Caco-2 (cell line): ENCODE measurements around the gene S1PR1. TPM values are rescaled to one million over a fixed set of nuclear protein-coding genes. Genes with fewer than 3 reads are reported as not detected.

ENCODE experiments used
- BruUV-seq: library from RNA; stranded (reverse); fragments of 400-500 nt; replicated peaks from 2 replicates; lab custom pipeline; 2021; lab: Mats Ljungman, UMichigan
- CTCF ChIA-PET: fragments of 300-600 bp; sonication (Branson Sonifier 250); formaldehyde crosslinking; loops from one replicate; lab custom pipeline; 2022; ENCODE audit warnings: antibody characterized with exemption; lab: Charles Lee
- POLR2A ChIA-PET: fragments of 300-600 bp; sonication (Branson Sonifier 250); formaldehyde crosslinking; loops from one replicate; lab custom pipeline; 2022; ENCODE audit warnings: antibody characterized with exemption; lab: Charles Lee
- DNase-seq, 2 experiments: peaks; one replicate each; pipeline versions ENCODE4 v3.0.0 to v3.0.0-alpha.2; 2020 to 2022
- H3K27me3 ChIP-seq: replicated peaks from 2 replicates; pipeline ENCODE4 v1.6.0; 2011; ENCODE audit warnings: low read length; ENCODE audit not compliant: control insufficient read depth, insufficient read depth
- H3K36me3 ChIP-seq: 2 replicates; pipeline ENCODE4 v1.5.1; 2011; ENCODE audit warnings: low read length; ENCODE audit not compliant: control insufficient read depth, insufficient read depth
- H3K4me1 ChIP-seq: fragments of 250-450 bp; sonication (Bioruptor Pico); 2 replicates; pipeline ENCODE4 v1.5.1; 2020; ENCODE audit warnings: mild to moderate bottlenecking
- H3K4me3 ChIP-seq: 2 replicates; pipeline ENCODE4 v1.5.1; 2011; ENCODE audit warnings: low read depth, mild to moderate bottlenecking, control low read depth, low read length
- H3K9me3 ChIP-seq: fragments of 250-450 bp; sonication (Bioruptor Pico); 2 replicates; pipeline ENCODE4 v1.5.1; 2020; ENCODE audit warnings: mild to moderate bottlenecking, moderate library complexity
- H3K27ac Mint-ChIP-seq: one replicate; pipeline ENCODE4 v1.8.0; 2022; ENCODE audit warnings: mixed read lengths; ENCODE audit not compliant: unreplicated experiment
- H3K27me3 Mint-ChIP-seq: one replicate; pipeline ENCODE4 v1.8.0; 2022; ENCODE audit warnings: mixed read lengths; ENCODE audit not compliant: insufficient read depth, unreplicated experiment
- H3K36me3 Mint-ChIP-seq: one replicate; pipeline ENCODE4 v1.8.0; 2022; ENCODE audit warnings: mild to moderate bottlenecking, mixed read lengths; ENCODE audit not compliant: insufficient read depth, unreplicated experiment
- H3K4me1 Mint-ChIP-seq: one replicate; pipeline ENCODE4 v1.8.0; 2022; ENCODE audit warnings: low read depth, mixed read lengths; ENCODE audit not compliant: unreplicated experiment
- H3K4me3 Mint-ChIP-seq: one replicate; pipeline ENCODE4 v1.8.0; 2022; ENCODE audit warnings: mild to moderate bottlenecking, moderate library complexity, mixed read lengths; ENCODE audit not compliant: unreplicated experiment
- H3K9me3 Mint-ChIP-seq: one replicate; pipeline ENCODE4 v1.8.0; 2022; ENCODE audit warnings: mixed read lengths; ENCODE audit not compliant: unreplicated experiment
- CTCF ChIP-seq, 2 experiments: fragments of 200-600 bp in 1 of 2; IDR thresholded peaks; 1 replicate in 1 of 2; 2 replicates in 1 of 2; pipeline versions ENCODE4 v1.5.1 to v1.8.0; 2011 to 2022; ENCODE audit warnings: antibody characterized with exemption in 1 of 2, control low read depth in 1 of 2, inconsistent platforms in 1 of 2, low read depth in 1 of 2, low read length in 1 of 2, mild to moderate bottlenecking in 1 of 2, moderate library complexity in 1 of 2; ENCODE audit not compliant: insufficient read depth in 1 of 2, severe bottlenecking in 1 of 2, unreplicated experiment in 1 of 2
- intact Hi-C: fragments of 100-400 bp; cut with micrococcal nuclease; formaldehyde crosslinking; loops from one replicate; pipeline ENCODE4 v1.10.0; 2022; ENCODE audit not compliant: unreplicated experiment
- total RNA-seq: library from RNA; stranded (reverse); gene quantifications from 2 replicates; pipeline ENCODE4 v1.2.3, GENCODE V29; 2022

The S1PR1 gene
- total RNA-seq, 1 experiment from 2014 or later = not detected

DNA sequence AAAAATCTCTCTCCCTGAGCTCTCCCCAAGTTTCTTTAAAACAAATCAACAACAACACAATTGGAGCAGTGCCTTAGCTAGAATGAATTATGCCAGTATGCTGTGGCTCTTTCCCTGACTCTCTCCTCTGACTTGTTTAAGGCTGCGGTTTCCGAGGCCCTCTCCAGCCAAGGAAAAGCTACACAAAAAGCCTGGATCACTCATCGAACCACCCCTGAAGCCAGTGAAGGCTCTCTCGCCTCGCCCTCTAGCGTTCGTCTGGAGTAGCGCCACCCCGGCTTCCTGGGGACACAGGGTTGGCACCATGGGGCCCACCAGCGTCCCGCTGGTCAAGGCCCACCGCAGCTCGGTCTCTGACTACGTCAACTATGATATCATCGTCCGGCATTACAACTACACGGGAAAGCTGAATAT lies 1.9 kb downstream of the S1PR1 start:
- ChIA-PET CTCF (interaction anchor here (1.4 kb wide), 1 partner anchor 50 kb away, joined by 11 read pairs; no protein-coding TSS in a partner anchor), POLR2A (no interaction called here)
- H3K4me3 Mint-ChIP-seq = no peak overlapping the region
- Histone ChIP-seq H3K27me3 (no peaks in the 10 kb centered on the region; the same call in 1 of the 2 replicates), H3K4me1 (0 out of 2 replicates have a peak, but pooled peaks cover 5% of the 10 kb centered on the region), H3K36me3 (no peaks in the 10 kb centered on the region), H3K9me3 (no peaks in the 10 kb centered on the region), H3K4me3 (no peak overlapping the region)
- BruUV-seq = no TSS peak
- intact Hi-C loops = loop anchor here (1.0 to 5.0 kb wide), 3 partner anchors 50 to 318 kb away; no protein-coding TSS in a partner anchor
- H3K36me3 Mint-ChIP-seq = no peaks in the 10 kb centered on the region
- DNase-seq = peak; percentile 69 to 77
- H3K27me3 Mint-ChIP-seq = peaks cover 20% of the 10 kb centered on the region
- TF ChIP-seq CTCF (IDR thresholded peaks at IDR 0.05; ENCODE audit: insufficient read depth in 1 of 2, low read depth in 1 of 2, low read length in 1 of 2, severe bottlenecking in 1 of 2, unreplicated experiment in 1 of 2) = peak; percentile 70 to 75
- no peaks in the 10 kb centered on the region for H3K9me3 Mint-ChIP-seq
- H3K27ac Mint-ChIP-seq = no peak overlapping the region
- H3K4me1 Mint-ChIP-seq = peaks cover 12% of the 10 kb centered on the region

DNA sequence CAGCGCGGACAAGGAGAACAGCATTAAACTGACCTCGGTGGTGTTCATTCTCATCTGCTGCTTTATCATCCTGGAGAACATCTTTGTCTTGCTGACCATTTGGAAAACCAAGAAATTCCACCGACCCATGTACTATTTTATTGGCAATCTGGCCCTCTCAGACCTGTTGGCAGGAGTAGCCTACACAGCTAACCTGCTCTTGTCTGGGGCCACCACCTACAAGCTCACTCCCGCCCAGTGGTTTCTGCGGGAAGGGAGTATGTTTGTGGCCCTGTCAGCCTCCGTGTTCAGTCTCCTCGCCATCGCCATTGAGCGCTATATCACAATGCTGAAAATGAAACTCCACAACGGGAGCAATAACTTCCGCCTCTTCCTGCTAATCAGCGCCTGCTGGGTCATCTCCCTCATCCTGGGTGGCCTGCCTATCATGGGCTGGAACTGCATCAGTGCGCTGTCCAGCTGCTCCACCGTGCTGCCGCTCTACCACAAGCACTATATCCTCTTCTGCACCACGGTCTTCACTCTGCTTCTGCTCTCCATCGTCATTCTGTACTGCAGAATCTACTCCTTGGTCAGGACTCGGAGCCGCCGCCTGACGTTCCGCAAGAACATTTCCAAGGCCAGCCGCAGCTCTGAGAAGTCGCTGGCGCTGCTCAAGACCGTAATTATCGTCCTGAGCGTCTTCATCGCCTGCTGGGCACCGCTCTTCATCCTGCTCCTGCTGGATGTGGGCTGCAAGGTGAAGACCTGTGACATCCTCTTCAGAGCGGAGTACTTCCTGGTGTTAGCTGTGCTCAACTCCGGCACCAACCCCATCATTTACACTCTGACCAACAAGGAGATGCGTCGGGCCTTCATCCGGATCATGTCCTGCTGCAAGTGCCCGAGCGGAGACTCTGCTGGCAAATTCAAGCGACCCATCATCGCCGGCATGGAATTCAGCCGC lies 2.5 kb downstream of the S1PR1 start:
- H3K27me3 Mint-ChIP-seq = peaks cover 20% of the 10 kb centered on the region
- H3K4me3 Mint-ChIP-seq = no peak overlapping the region
- no TSS peak for BruUV-seq
- POLR2A ChIA-PET = no interaction called here
- H3K4me1 Mint-ChIP-seq = peaks cover 12% of the 10 kb centered on the region
- H3K27ac Mint-ChIP-seq = no peak overlapping the region
- no peaks in the 10 kb centered on the region for H3K9me3 ChIP-seq
- H3K4me3 ChIP-seq = no peak overlapping the region
- intact Hi-C loops = loop anchor here (1.0 to 5.0 kb wide), 3 partner anchors 49 to 319 kb away; no protein-coding TSS in a partner anchor
- no peak for DNase-seq
- no peaks in the 10 kb centered on the region; the same call in 1 of the 2 replicates for H3K27me3 ChIP-seq
- H3K9me3 Mint-ChIP-seq = no peaks in the 10 kb centered on the region
- H3K36me3 Mint-ChIP-seq = no peaks in the 10 kb centered on the region
- CTCF ChIA-PET = interaction anchor here (1.4 kb wide), 1 partner anchor 49 kb away, joined by 11 read pairs; no protein-coding TSS in a partner anchor
- no peak for TF ChIP-seq CTCF (IDR thresholded peaks at IDR 0.05; ENCODE audit: insufficient read depth in 1 of 2, low read depth in 1 of 2, low read length in 1 of 2, severe bottlenecking in 1 of 2, unreplicated experiment in 1 of 2)
- no peaks in the 10 kb centered on the region for H3K36me3 ChIP-seq
- H3K4me1 ChIP-seq = 0 out of 2 replicates have a peak, but pooled peaks cover 5% of the 10 kb centered on the region

DNA sequence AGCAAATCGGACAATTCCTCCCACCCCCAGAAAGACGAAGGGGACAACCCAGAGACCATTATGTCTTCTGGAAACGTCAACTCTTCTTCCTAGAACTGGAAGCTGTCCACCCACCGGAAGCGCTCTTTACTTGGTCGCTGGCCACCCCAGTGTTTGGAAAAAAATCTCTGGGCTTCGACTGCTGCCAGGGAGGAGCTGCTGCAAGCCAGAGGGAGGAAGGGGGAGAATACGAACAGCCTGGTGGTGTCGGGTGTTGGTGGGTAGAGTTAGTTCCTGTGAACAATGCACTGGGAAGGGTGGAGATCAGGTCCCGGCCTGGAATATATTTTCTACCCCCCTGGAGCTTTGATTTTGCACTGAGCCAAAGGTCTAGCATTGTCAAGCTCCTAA lies 3.2 kb downstream of the S1PR1 start:
- no peaks in the 10 kb centered on the region for H3K9me3 Mint-ChIP-seq
- Histone ChIP-seq H3K9me3 (no peaks in the 10 kb centered on the region), H3K4me1 (0 out of 2 replicates have a peak, but pooled peaks cover 5% of the 10 kb centered on the region), H3K36me3 (no peaks in the 10 kb centered on the region), H3K27me3 (no peaks in the 10 kb centered on the region; the same call in 1 of the 2 replicates), H3K4me3 (no peak overlapping the region)
- peaks cover 12% of the 10 kb centered on the region for H3K4me1 Mint-ChIP-seq
- no peak overlapping the region for H3K27ac Mint-ChIP-seq
- peaks cover 20% of the 10 kb centered on the region for H3K27me3 Mint-ChIP-seq
- BruUV-seq = no TSS peak
- CTCF ChIA-PET = no interaction called here
- no peak for DNase-seq
- POLR2A ChIA-PET = no interaction called here
- TF ChIP-seq CTCF (IDR thresholded peaks at IDR 0.05; ENCODE audit: insufficient read depth in 1 of 2, low read depth in 1 of 2, low read length in 1 of 2, severe bottlenecking in 1 of 2, unreplicated experiment in 1 of 2) = no peak
- intact Hi-C loops = no loop called here
- H3K36me3 Mint-ChIP-seq = no peaks in the 10 kb centered on the region
- H3K4me3 Mint-ChIP-seq = no peak overlapping the region
